Peyer's patch (tissue), 4 donors: ENCODE measurements around the gene RPS15. TPM values are rescaled to one million over a fixed set of nuclear protein-coding genes. Genes with fewer than 3 reads are reported as not detected.

Experiments
- DNase-seq, 3 donors: peaks; one replicate each; pipeline ENCODE4 v3.0.0-alpha.2; 2017 to 2019
- H3K27ac ChIP-seq, 4 donors: fragments of 200-600 bp; sonication (generic); one replicate each; pipeline ENCODE4 v1.5.1; 2016 to 2019
- H3K27me3 ChIP-seq, 2 donors: fragments of 200-600 bp; sonication (generic); one replicate each; pipeline ENCODE4 v1.5.1; 2019
- H3K36me3 ChIP-seq, 3 donors: fragments of 200-600 bp; sonication (generic); one replicate each; pipeline ENCODE4 v1.5.1; 2016 to 2019
- H3K4me1 ChIP-seq, 4 donors: fragments of 200-600 bp; sonication (generic); one replicate each; pipeline ENCODE4 v1.5.1; 2016 to 2019
- H3K4me3 ChIP-seq, 4 donors: fragments of 200-600 bp; sonication (generic); 1 replicate in 3 of 4; 2 replicates in 1 of 4; pipeline ENCODE4 v1.5.1; 2016 to 2019; ENCODE audit warnings: mild to moderate bottlenecking in 1 of 4
- H3K9me3 ChIP-seq, 4 donors: fragments of 200-600 bp; sonication (generic); one replicate each; pipeline ENCODE4 v1.5.1; 2016 to 2019; ENCODE audit warnings: mild to moderate bottlenecking in 1 of 4
- CTCF ChIP-seq, 6 experiments: fragments of 450-650 bp in 4 of 6; fragments of 200-600 bp in 2 of 6; sonication (generic) in 1 of 6; IDR thresholded peaks; one replicate each; pipeline ENCODE4 v1.5.1; 2017 to 2019; ENCODE audit warnings: antibody characterized with exemption in 6 of 6, mild to moderate bottlenecking in 3 of 6, moderate library complexity in 1 of 6
- POLR2A ChIP-seq, 2 donors: fragments of 450-650 bp; IDR thresholded peaks; one replicate each; pipeline ENCODE4 v1.5.1; 2017; ENCODE audit warnings: antibody characterized with exemption in 2 of 2, mild to moderate bottlenecking in 2 of 2, moderate library complexity in 2 of 2
- total RNA-seq, 4 donors: library from RNA; depleted of rRNA; stranded (reverse); fragments of >200 nt; gene quantifications; one replicate each; pipeline ENCODE4 v1.1.0, GENCODE V29; 2016

Gene RPS15
- total RNA-seq, 4 donors from 2014 or later: 1,044 to 1,915 (median 1,354) TPM

- H3K4me3 ChIP-seq: no peak overlapping the region
- no peak for DNase-seq
- H3K27ac ChIP-seq: no peak overlapping the region
- TF ChIP-seq POLR2A (IDR thresholded peaks at IDR 0.05) (no peak), CTCF (IDR thresholded peaks at IDR 0.05) (no peak)
- peaks cover 0 to 69% (median 0%) of the 10 kb centered on the region in 3 donors for H3K36me3 ChIP-seq
- peaks cover 0 to 24% (median 0%) of the 10 kb centered on the region in 4 donors for H3K4me1 ChIP-seq
- H3K9me3 ChIP-seq: no peaks in the 10 kb centered on the region
- no peaks in the 10 kb centered on the region for H3K27me3 ChIP-seq
Observed at GRCh38 chr19:1392939-1393530, 45.2 kb upstream of the RPS15 start.

- TF ChIP-seq POLR2A (IDR thresholded peaks at IDR 0.05): no peak
- TF ChIP-seq CTCF (IDR thresholded peaks at IDR 0.05): no peak
- Histone ChIP-seq H3K36me3 (peaks cover 0 to 61% (median 0%) of the 10 kb centered on the region in 3 donors), H3K27ac (no peak overlapping the region)
Observed at GRCh38 chr19:1393841-1394240, 44.4 kb upstream of the RPS15 start.

GRCh38 chr19:1394252-1395193 is 43.7 kb upstream of the RPS15 start:
- Histone ChIP-seq H3K9me3 (no peaks in the 10 kb centered on the region), H3K4me3 (no peak overlapping the region), H3K4me1 (peaks cover 0 to 24% (median 0%) of the 10 kb centered on the region in 4 donors), H3K27ac (no peak overlapping the region), H3K27me3 (no peaks in the 10 kb centered on the region), H3K36me3 (peaks cover 0 to 54% (median 0%) of the 10 kb centered on the region in 3 donors)
- DNase-seq: no peak
- TF ChIP-seq CTCF (IDR thresholded peaks at IDR 0.05) (no peak), POLR2A (IDR thresholded peaks at IDR 0.05) (no peak)

More at GRCh38 chr19:1393841-1394240, 44.4 kb upstream of the RPS15 start:
- Histone ChIP-seq H3K4me3 (no peak overlapping the region), H3K9me3 (no peaks in the 10 kb centered on the region), H3K4me1 (peaks cover 0 to 24% (median 0%) of the 10 kb centered on the region in 4 donors), H3K27me3 (no peaks in the 10 kb centered on the region)
- no peak for DNase-seq

GRCh38 chr19:1395194-1396018 is 42.8 kb upstream of the RPS15 start:
- Histone ChIP-seq H3K27me3 (no peaks in the 10 kb centered on the region), H3K4me3 (no peak overlapping the region), H3K4me1 (peaks cover 0 to 30% (median 2%) of the 10 kb centered on the region in 4 donors), H3K27ac (no peak overlapping the region), H3K9me3 (no peaks in the 10 kb centered on the region), H3K36me3 (peaks cover 0 to 47% (median 0%) of the 10 kb centered on the region in 3 donors)
- no peak for TF ChIP-seq CTCF (IDR thresholded peaks at IDR 0.05)
- TF ChIP-seq POLR2A (IDR thresholded peaks at IDR 0.05): no peak
- no peak for DNase-seq
